Skeletal muscle cell (primary cell): ENCODE measurements around the gene STK24.

Experiments
- DNase-seq: peaks from one replicate; pipeline ENCODE4 v3.0.0-alpha.2; 2010; ENCODE audit warnings: low read depth
- H3K4me3 ChIP-seq: 2 replicates; pipeline ENCODE4 v1.5.1; 2011; ENCODE audit warnings: low read depth, mild to moderate bottlenecking, control low read depth, low read length, moderate library complexity

STK24 gene

GRCh38 chr13:98446234-98446621 lies 130.7 kb downstream of the STK24 start:
- DNase-seq, result no peak
- no peak overlapping the region for H3K4me3 ChIP-seq

- H3K4me3 ChIP-seq, result no peak overlapping the region
- DNase-seq, result no peak
These were observed 131.3 kb downstream of the STK24 start for GRCh38 chr13:98445340-98446233.

GRCh38 chr13:98444381-98444780 lies 132.5 kb downstream of the STK24 start:
- H3K4me3 ChIP-seq, result no peak overlapping the region
- no peak for DNase-seq

GRCh38 chr13:98443800-98444325 lies 133.0 kb downstream of the STK24 start:
- no peak for DNase-seq
- no peak overlapping the region for H3K4me3 ChIP-seq

GRCh38 chr13:98443329-98443728 lies 133.6 kb downstream of the STK24 start:
- DNase-seq, result peak; percentile 51
- H3K4me3 ChIP-seq, result no peak overlapping the region

- H3K4me3 ChIP-seq, result no peak overlapping the region
- DNase-seq, result no peak
These were observed 134.3 kb downstream of the STK24 start for GRCh38 chr13:98442391-98443230.

- DNase-seq, result no peak
- no peak overlapping the region for H3K4me3 ChIP-seq
These were observed 135.7 kb downstream of the STK24 start for GRCh38 chr13:98441056-98441676.

GRCh38 chr13:98440390-98441055 lies 136.4 kb downstream of the STK24 start:
- DNase-seq, result no peak
- no peak overlapping the region for H3K4me3 ChIP-seq

GRCh38 chr13:98439896-98440295 lies 137.0 kb downstream of the STK24 start:
- H3K4me3 ChIP-seq, result no peak overlapping the region
- no peak for DNase-seq

GRCh38 chr13:98439126-98439828 lies 137.6 kb downstream of the STK24 start:
- H3K4me3 ChIP-seq, result no peak overlapping the region
- DNase-seq, result no peak

- no peak for DNase-seq
- H3K4me3 ChIP-seq, result no peak overlapping the region
These were observed 138.4 kb downstream of the STK24 start for GRCh38 chr13:98438246-98439125.

GRCh38 chr13:98436233-98436910 lies 140.5 kb downstream of the STK24 start:
- DNase-seq, result no peak
- no peak overlapping the region for H3K4me3 ChIP-seq

- no peak overlapping the region for H3K4me3 ChIP-seq
These were observed 141.5 kb downstream of the STK24 start for GRCh38 chr13:98435376-98435775.

GRCh38 chr13:98434060-98434459 lies 142.8 kb downstream of the STK24 start:
- no peak for DNase-seq
- no peak overlapping the region for H3K4me3 ChIP-seq

More at GRCh38 chr13:98435376-98435775, 141.5 kb downstream of the STK24 start:
- DNase-seq, result no peak

GRCh38 chr13:98433654-98434053 lies 143.3 kb downstream of the STK24 start:
- no peak for DNase-seq
- H3K4me3 ChIP-seq, result no peak overlapping the region

- no peak overlapping the region for H3K4me3 ChIP-seq
- DNase-seq, result no peak
These were observed 144.3 kb downstream of the STK24 start for GRCh38 chr13:98432638-98433037.
